Ascending aorta (tissue), 2 donors: ENCODE data around the gene MAGI1. TPM values are rescaled to one million over a fixed set of nuclear protein-coding genes. Genes with fewer than 3 reads are reported as not detected.
A peak's percentile ranks its signal among the peaks of the same experiment; 100 is the strongest.

Experiments used
- DNase-seq, 2 donors: peaks; one replicate each; pipeline ENCODE4 v3.0.0-alpha.2; 2019; ENCODE audit warnings: low spot score in 2 of 2
- H3K27ac ChIP-seq, 2 donors: fragments of 200-600 bp; sonication (generic); one replicate each; pipeline ENCODE4 v1.5.1; 2016 to 2017; ENCODE audit warnings: mild to moderate bottlenecking in 1 of 2
- H3K27me3 ChIP-seq: fragments of 200-600 bp; sonication (generic); one replicate; pipeline ENCODE4 v1.5.1; 2017
- H3K36me3 ChIP-seq, 2 donors: fragments of 200-600 bp; sonication (generic); one replicate each; pipeline ENCODE4 v1.5.1; 2016
- H3K4me1 ChIP-seq, 2 donors: fragments of 200-600 bp; sonication (generic); one replicate each; pipeline ENCODE4 v1.5.1; 2016 to 2017; ENCODE audit warnings: mild to moderate bottlenecking in 1 of 2
- H3K4me3 ChIP-seq, 2 donors: fragments of 200-600 bp; sonication (generic); one replicate each; pipeline ENCODE4 v1.5.1; 2016 to 2017; ENCODE audit warnings: mild to moderate bottlenecking in 1 of 2
- H3K9me3 ChIP-seq, 2 donors: fragments of 200-600 bp; sonication (generic); one replicate each; pipeline ENCODE4 v1.5.1; 2016
- CTCF ChIP-seq, 3 experiments: fragments of 200-600 bp in 2 of 3; fragments of 450-650 bp in 1 of 3; sonication (generic) in 2 of 3; IDR thresholded peaks; one replicate each; pipeline ENCODE4 v1.5.1; 2016 to 2019; ENCODE audit warnings: antibody characterized with exemption in 3 of 3, mild to moderate bottlenecking in 1 of 3, moderate library complexity in 1 of 3
- intact Hi-C: fragments of 100-400 bp; cut with DNase I; formaldehyde crosslinking; loops from one replicate; pipeline ENCODE4 v1.15.1; 2023
- total RNA-seq: library from RNA; depleted of rRNA; stranded (reverse); fragments of >200 nt; gene quantifications from one replicate; pipeline ENCODE4 v1.1.0, GENCODE V29; 2016

Gene MAGI1
- total RNA-seq, 1 donor from 2014 or later: 28.4 TPM

GRCh38 chr3:65625305-65625704, 413.4 kb downstream of the MAGI1 start:
- no peak for TF ChIP-seq CTCF (IDR thresholded peaks at IDR 0.05)
- intact Hi-C loops: no loop called here
- Histone ChIP-seq H3K36me3 (no peaks in the 10 kb centered on the region), H3K27me3 (no peaks in the 10 kb centered on the region), H3K9me3 (no peaks in the 10 kb centered on the region), H3K4me1 (no peaks in the 10 kb centered on the region), H3K27ac (no peak overlapping the region), H3K4me3 (no peak overlapping the region)
- no peak for DNase-seq

GRCh38 chr3:65623362-65623761, 415.4 kb downstream of the MAGI1 start:
- Histone ChIP-seq H3K9me3 (no peaks in the 10 kb centered on the region), H3K36me3 (no peaks in the 10 kb centered on the region), H3K4me1 (peaks cover 0 to 7% of the 10 kb centered on the region in 2 donors), H3K27me3 (no peaks in the 10 kb centered on the region), H3K4me3 (no peak overlapping the region), H3K27ac (no peak overlapping the region)
- DNase-seq: no peak
- intact Hi-C loops: no loop called here
- no peak for TF ChIP-seq CTCF (IDR thresholded peaks at IDR 0.05)

GRCh38 chr3:65619888-65620287, 418.8 kb downstream of the MAGI1 start:
- intact Hi-C loops: no loop called here
- no peaks in the 10 kb centered on the region for H3K9me3 ChIP-seq
- H3K36me3 ChIP-seq: no peaks in the 10 kb centered on the region
- H3K27me3 ChIP-seq: no peaks in the 10 kb centered on the region
- H3K27ac ChIP-seq: peak overlapping the region in 1 of 2 donors; percentile 45
- no peak for TF ChIP-seq CTCF (IDR thresholded peaks at IDR 0.05)
- H3K4me1 ChIP-seq: peaks cover 0 to 7% of the 10 kb centered on the region in 2 donors
- no peak for DNase-seq
- H3K4me3 ChIP-seq: peak overlapping the region in 1 of 2 donors; percentile 4

- H3K4me3 ChIP-seq: peak overlapping the region in 1 of 2 donors; percentile 4
- TF ChIP-seq CTCF (IDR thresholded peaks at IDR 0.05): no peak
- no peak for DNase-seq
- no peaks in the 10 kb centered on the region for H3K9me3 ChIP-seq
- intact Hi-C loops: no loop called here
- H3K36me3 ChIP-seq: no peaks in the 10 kb centered on the region
- H3K27ac ChIP-seq: peak overlapping the region in 1 of 2 donors; percentile 45
- no peaks in the 10 kb centered on the region for H3K27me3 ChIP-seq
- H3K4me1 ChIP-seq: peaks cover 0 to 7% of the 10 kb centered on the region in 2 donors
Observed at GRCh38 chr3:65619451-65619881, 419.3 kb downstream of the MAGI1 start.

GRCh38 chr3:65618599-65618998, 420.1 kb downstream of the MAGI1 start:
- Histone ChIP-seq H3K4me1 (peaks cover 0 to 7% of the 10 kb centered on the region in 2 donors), H3K27ac (no peak overlapping the region), H3K36me3 (no peaks in the 10 kb centered on the region), H3K27me3 (no peaks in the 10 kb centered on the region), H3K4me3 (no peak overlapping the region), H3K9me3 (no peaks in the 10 kb centered on the region)
- intact Hi-C loops: no loop called here
- TF ChIP-seq CTCF (IDR thresholded peaks at IDR 0.05): no peak
- DNase-seq: no peak

GRCh38 chr3:65617787-65618186, 420.9 kb downstream of the MAGI1 start:
- no peaks in the 10 kb centered on the region for H3K27me3 ChIP-seq
- no peak overlapping the region for H3K4me3 ChIP-seq
- no peak for TF ChIP-seq CTCF (IDR thresholded peaks at IDR 0.05)
- intact Hi-C loops: no loop called here
- H3K4me1 ChIP-seq: peaks cover 0 to 7% of the 10 kb centered on the region in 2 donors
- H3K9me3 ChIP-seq: no peaks in the 10 kb centered on the region
- H3K36me3 ChIP-seq: no peaks in the 10 kb centered on the region
- no peak overlapping the region for H3K27ac ChIP-seq
- no peak for DNase-seq
